HG02610 (cell line): ENCODE data around the gene SDHB.

Experiments
- ATAC-seq: cut with Tn5 transposase; IDR thresholded peaks from one replicate; pipeline ENCODE4 v1.9.1; 2021; ENCODE audit warnings: mild to moderate bottlenecking, moderate library complexity; ENCODE audit not compliant: unreplicated experiment

Gene SDHB

DNA sequence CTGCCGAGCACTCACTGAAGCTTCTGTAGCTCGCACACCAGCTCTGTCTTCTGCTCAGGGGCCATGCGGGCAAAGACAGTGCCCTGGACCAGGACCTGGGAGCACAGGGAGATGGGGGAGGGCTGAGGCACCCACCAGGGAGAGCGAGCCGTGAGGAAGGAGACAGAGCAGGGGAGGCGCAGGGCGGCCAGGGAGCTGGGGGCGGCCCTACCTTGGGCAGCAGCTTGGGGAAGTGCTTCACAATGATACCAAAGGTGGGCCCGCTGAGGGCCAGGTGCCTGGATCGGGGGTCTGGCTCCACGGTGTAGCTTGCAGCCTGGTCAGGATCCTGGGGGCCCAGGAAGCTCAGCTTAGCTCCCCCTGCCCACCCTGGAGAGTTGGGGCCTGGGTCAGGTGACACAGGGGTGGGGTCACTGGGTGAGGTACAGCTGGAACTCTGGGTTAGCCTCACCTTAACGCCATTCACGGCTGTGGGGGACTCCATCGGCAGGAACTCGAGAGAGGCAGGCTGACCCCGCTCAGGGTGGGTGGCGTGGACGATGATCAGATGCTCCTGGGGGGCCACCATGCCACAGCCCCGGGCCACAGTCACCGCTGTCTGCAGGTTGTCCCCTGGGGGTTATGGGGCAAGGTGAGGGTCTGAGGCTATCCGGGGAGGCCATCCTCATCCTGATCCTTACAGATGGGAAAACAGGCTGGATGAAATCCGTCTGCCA, 64.0 kb downstream of the SDHB start:
- no peak for ATAC-seq

DNA sequence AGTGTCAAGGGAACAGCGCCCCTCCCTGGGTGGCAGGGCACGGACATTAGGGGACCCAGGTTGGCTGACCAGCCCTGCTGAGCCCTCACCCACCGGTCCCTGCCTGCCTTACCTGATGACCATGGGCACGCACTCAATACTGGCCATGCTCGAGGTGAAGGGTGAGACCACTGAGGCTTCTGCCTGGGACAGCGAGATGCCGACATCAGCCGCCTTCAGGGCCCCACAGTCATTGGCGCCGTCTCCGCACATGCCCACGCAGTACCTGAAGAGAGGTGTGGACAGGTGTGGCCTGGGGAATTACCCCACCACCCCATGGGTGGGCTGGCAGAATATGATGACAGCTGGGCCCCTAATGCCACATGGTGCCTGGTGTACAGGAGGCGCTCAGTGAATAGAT, 65.6 kb downstream of the SDHB start:
- ATAC-seq: no peak

DNA sequence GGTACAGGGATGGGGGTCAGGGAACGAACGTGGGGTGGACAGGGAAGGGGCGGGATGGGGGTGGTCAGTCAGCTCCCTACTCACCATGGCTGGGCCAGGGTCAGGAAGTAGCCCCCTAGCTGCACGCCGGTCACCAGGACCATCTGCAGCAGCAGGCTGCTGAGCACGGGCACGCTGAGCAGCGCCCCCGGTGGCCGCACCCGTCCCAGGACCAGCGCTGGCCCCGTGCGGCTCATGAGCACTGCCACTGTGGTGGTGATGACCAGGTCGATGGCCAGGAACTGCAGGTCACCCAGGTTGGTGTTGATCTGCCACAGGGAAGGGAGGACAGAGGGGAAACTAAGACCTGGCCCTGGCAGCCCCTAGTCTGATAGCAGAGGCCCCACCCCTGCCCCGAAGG, 66.9 kb downstream of the SDHB start:
- ATAC-seq: no peak

DNA sequence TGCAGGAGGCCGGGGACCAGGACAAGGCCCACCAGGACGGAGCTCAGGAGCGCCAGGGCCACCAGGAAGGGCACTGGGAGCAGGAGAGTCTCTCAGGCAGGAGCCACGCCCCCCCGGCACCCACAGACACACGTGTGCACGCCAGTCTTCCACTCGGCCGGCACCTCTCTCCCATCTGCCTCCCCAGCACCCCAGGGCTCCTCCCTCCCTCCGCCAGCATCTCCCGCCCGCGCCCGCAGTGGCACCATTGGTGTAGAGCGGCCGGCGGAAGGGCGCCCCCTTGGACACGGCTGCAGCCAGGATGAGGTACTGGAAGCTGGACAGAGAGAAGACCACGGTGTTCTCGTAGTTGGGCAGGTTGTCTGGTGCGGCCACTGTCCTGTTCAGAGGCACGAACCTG, 67.3 kb downstream of the SDHB start:
- no peak for ATAC-seq

DNA sequence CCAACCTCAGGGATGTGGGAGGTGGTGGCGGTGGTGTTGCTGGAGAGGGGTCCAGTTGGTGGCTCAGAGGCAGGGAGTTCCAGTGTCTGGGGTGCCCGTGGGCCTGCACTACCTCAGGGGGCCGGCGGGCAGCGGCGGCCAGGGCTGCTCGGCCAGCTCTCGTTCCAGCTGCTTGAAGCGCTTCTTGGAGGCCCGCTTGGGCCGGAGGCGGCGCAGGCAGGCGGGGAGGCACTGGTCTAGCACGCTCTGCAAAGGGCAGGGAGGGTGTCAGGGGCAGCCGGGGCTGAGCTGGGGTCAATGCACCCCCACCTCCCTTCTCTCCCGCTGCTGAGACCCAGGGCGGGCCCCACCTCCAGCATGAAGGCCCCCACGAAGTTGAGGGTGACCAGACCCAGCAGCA, 67.7 kb downstream of the SDHB start:
- no peak for ATAC-seq

DNA sequence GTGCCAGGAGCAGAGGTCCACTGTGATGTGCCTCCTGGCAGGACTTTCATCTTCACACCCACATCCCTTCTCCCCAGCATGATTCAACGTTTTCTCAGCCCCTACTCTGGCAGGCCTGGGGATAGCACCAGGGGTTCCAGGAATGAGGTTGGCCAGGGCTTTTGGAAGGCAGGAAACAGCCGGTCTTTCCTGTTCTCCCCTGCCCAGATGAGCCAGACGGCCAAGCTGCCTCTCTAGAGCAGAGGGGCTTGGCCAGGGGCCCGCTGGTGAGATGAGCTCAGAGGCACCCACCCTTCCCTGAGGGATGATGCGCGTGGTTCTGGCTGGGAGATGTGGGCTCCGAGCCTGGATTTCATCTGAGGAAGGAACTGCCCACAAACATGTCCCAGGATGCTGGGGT, 69.1 kb downstream of the SDHB start:
- ATAC-seq: no peak

DNA sequence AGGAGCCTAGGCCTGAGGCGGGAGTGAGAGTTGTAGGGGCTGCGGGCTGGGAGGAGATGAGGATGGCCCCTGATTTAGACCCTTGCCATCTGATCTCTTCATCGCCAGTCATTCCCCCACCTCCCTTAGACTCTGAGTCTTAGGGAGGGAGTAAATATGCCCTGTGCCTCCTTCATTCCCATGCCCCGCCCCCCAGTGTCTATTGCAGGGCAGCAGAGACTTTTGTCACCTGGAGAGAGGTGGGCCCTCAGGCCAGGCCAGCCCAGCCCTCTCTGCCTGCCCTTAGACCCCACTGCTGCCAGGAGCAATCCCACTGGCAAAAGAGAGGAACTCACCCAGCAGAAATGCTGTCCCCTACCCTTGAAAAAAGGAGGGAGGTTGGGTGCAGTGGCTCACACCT, 70.2 kb downstream of the SDHB start:
- ATAC-seq: no peak

DNA sequence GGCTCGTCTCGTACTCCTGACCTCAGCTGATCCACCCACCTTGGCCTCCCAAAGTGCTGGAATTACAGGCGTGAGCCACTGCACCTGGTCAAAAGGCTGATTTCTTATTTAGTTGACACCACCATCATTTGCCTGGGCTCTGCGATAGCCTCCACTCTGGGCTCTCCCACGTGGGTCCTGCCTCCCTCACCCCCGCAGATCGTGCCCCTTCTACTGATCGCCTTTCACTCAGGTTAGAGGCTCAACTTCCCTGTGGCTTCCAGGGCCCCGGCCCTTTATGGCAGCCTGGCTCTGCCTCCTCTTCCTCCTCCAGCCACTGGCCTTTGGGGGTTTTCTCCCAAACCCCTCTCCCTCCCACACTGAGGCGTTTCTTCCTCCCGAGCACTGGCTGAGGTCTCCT, 70.9 kb downstream of the SDHB start:
- no peak for ATAC-seq

DNA sequence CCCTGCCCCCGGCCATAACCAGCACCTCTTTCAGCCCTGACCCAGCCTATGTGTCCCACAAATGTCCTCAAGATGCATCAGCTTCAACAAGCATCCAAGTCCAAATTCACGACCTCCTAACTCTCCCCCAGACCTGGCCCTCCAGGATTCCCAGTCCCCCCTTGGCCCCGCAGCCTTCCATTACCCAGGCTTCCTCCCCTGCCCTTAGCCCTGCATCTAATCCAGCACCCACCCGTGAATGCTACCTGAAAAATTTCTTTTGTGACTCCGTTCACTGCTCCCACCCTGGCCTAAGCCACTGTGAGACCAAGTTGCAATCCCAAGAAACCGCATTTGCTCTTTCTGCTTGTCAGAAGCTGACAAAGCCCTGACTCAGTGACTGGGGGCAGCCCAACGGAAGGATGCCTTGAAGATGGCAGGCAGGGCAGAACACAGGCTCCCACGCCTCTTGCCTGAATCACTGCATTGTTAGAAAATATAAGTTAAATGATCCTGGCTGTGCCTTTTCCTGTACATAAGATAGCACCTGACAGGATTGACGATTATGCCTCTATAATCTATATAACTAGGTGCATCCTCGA, 72.5 kb downstream of the SDHB start:
- no peak for ATAC-seq

DNA sequence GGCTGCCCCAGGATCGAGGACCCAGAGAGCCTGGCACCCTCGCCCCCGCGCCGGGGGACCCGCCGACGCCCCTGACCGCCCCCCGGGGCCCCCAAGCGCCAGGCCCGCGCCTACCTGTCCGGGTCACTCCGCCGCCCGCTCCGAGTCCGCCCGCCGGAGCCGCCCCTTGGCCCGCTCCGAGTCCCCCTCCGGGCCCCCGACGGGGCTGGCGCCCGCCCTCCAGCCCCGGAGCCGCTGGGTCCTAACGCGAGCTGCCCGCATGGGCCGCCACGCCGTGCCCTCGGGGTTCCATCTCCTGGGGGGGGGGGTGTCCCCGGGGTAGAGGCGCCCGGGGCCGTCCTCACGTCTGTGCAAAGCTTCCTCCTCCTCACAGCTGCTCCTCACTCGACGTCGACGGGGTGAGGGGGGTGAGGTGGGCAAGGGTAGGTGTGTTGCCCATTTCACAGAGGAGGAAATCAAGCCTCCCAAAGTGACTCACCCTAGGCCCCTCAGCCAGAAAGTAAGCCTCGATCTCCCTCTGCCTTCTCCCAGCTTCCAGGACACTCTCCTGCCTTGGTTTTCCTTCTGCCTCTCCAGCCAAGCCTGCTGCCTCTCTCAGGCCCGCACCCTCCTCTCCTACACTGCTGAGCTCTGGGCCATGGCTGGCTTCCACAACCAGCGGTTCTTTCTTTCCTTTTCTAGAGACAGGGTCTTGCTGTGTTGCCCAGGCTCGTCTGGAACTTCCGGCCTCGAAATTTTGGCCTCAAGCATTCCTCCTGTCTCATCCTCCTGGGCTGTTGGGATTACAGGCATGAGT, 73.2 kb downstream of the SDHB start, which contains the start of gene MFAP2:
TSS of gene MFAP2 (minus strand) at position 148 of the 796 bp plus-strand sequence. CDS start 2,347 bp downstream, outside the sequence.
- no peak for ATAC-seq

DNA sequence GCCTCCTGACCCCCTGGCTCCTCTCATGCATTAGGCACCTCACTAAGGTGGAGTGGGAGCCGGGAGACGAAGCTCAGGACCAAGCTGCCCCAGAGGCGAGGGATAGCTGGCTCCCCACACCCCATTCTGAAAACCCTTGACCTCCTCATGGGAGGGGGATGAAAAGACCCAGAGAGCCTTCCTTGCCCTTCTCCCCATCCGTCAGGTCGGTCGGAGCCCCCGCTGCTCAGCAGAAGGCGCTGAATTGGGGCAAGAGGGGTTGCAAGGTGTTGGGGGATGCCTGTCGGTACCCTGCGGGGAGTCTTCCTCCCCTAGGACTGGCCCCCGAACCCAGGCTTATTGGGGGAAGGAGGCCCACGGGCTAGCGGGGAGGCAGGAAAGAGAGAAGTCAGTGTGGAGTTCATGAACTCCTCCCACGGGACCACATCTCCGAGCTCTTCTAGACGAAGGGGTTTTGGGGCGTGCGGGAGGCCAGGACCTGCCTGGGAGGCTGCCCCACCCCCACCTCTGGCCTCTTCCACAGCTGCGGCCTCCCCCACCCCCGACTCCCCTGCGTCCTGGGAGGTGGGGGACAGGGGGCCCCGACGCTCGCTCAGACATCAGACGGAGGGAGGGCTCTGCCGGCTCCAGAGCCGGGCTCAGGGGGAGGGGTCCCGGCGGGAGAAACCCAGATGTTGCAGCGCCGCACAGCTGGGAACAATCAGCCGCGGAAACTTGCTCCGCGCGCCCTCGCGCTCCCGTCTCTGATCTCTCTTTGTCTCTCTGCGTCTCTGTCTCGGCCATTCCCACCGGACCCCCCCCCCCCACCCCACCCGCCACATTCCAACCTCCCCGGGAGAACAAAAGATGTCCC, 74.1 kb downstream of the SDHB start:
- no peak for ATAC-seq

DNA sequence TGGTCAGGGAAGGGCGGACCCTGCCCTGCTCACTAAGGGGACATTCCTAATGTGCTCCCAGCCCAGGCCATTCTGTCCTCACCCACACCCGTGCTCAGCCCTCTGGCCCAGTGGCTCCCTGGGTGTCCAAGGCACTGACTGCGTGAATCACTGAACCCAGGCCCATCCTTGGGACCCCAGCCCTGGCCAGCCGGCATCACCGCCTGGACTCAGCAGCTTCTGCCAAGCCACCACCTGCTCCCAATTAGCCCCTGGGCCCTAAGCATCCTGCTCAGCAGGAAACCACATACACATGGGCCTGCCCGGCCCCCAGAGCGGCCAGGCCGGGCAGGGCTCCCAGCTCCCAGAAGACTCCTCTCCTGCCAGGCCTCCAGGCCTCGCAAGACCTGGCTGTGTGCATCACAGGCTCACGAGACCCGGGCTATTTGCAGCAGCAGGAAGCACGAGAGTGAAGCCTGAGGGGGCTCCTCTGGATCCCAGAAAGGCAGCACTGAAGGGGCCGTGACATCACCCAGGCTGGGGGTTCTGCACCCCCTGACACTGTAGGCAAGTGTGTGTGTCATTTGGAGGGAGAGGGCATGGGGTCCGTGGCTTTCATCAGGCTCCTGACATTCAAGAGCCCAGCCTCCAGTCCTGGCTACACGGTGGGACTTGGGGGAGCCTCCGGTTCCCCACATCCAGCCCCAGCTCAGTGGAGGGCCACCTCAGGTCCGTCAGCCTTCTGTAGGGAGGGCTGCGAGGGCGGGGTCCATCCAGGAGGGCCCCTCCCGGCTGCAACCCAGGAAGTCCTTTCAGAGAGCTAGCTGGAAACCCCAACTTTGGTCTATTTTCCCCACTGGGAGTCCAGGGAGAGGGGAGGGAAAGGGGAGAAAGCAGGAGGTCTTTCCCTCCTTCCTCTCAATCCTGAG, 75.0 kb downstream of the SDHB start:
- no peak for ATAC-seq

DNA sequence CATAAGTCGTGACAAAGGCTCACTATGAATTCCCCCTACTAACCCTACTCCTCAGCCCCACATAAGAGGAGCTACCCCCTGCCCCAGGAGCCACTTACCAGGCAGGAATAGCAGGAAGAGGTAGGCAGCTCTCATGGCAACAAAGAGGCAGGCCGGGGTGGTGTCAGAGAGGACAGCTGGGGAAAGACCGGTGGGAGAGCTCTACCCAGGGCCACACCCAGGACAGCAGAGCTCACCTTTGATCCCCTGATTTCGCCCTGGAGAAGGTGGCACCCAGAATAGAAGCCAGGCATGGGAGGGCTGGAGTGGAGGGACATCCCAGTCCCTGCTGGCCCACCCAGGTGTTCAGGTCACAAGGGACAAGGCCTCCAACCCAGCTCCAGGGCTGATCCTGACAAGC, 75.7 kb downstream of the SDHB start:
- ATAC-seq: no peak

DNA sequence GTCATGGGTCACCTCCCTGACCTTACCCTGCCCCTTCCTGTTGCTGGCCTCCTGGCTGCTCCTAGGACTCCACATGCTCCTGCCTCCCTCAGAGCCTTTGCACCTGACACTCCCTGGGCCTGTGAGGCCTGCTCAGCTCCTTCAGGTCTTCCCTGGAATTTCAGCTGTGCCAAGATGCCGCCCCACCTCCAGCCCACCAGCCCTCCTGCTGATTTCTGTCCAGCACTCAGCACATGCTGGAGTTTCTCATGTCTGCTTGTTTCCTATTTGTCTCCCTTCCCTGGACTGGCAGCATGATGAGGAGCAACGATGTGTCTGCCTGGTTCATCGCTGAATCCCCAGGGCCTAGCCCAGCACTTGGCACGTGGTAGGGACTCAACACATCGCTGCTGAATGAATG, 76.5 kb downstream of the SDHB start:
- no peak for ATAC-seq

DNA sequence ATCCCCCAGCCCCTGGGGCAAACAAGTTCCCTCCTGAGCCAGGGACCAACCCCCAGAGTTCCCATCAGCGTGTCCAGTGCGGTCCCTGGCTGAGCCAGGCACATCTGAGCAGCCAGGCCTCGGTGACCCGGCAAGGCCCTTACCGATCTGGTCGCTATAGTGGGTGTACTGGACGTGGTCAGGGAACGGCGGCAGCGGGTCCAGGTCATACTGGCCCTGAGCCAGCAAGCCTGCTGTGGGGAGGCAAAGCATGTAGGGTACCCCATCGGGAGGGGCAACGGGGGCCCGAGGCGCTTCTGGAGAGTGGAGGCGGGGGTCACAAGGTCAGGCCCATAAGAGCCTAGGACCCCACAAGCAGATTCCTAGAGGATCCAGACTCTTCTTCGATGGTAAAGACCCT, 76.9 kb downstream of the SDHB start:
- ATAC-seq: no peak

DNA sequence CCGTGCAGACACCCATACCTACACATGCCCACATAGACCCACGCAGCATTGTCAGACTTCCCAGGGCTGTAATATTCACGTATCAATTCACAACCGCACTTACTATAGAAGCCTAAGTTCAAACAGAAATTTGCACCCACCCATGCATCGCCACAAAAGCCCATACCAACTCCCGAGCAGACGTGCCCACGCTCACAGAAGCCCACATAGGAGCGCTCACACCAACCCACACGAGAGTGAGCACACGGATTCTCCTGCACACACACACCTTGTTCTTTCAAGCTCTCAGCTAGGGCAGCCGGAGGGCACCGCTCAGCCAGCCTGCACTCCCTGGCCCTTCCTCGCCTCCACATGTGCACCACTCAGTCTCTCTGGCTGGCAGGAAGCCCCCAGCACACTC, 78.0 kb downstream of the SDHB start:
- ATAC-seq: no peak

DNA sequence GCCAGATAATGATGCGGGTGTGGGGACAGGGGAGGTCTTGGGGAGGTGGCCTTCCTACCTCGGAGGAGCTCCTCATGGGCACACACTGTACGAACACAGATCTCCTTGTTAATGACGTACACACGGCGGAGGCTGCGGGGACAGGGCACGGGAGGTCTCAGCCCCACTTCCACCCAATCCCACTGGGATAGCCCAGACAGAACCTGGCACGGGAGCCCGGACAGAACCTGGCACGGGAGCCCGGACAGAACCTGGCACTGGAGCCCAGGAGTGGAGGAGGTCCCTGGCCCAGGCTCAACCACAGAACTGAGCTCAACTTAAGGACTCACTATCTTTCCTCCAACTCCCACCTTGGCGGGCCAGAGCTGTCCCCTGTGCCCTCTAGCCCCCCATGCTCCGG, 78.6 kb downstream of the SDHB start:
- no peak for ATAC-seq

DNA sequence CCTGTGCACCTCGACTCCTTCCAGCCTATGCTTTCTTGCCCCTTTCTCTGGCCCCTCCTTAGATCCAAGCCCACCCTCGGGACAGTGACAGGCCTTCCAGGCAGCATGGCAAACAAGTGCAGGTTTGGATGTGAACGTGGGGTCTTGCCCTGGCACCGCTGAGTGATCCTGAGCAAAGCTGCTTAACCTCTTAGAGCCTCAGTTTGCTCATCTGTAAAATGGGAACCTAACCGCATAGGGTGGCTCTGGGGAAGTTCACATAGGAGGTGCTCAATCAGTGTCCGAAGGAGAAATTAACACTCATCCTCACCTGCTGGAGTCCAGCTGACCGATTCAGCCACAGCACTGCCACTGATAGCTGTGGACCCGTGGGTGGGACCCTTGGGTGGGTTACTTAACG, 80.6 kb downstream of the SDHB start:
- no peak for ATAC-seq

DNA sequence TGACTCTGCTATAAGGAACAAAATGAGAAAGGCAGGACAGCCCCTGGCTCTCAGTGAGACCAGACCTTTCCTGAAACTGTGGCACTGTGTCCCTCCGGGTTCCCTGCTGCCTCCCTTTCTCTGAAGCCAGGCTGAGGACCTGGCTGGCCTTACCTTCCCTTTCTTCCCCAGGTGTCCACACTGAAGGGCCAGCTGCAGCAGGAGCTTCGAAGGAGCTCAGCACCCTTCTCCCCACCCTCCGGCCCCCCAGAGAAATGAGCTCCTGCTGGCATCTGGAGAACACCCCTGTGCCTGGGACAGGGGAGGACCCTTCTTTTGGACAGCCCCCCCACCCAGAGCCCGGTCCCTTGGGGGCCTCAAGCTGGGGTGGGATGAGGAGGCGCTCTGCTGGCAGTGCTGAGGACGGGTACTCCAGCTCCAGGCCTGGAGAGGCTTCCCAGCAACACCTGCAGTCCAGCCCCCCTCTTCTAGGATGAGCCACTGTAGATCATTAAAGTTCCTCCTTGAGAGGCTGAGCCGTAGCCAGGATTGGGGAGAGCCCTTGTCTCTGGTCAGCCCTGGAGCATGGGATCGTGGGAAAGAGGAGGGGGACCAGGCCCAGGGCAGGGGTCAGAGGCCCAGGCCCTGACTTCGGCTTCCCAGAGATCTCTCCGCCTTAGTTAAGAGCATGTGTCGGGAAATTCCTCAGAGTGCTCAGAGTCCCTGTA, 81.5 kb downstream of the SDHB start:
- no peak for ATAC-seq
